CD4-positive, alpha-beta memory T cell (primary cell): Measurements from ENCODE around the gene EGF. TPM values are rescaled to one million over a fixed set of nuclear protein-coding genes. Genes with fewer than 3 reads are reported as not detected.
"Not testable (repeated sequence)": the region's sequence is repeated elsewhere in the genome, so short reads cannot be mapped to it uniquely, and the experiment has no call there.

ENCODE experiments used
- CTCF ChIA-PET: fragments of 350-600 bp; sonication (Branson Sonifier 250); formaldehyde crosslinking; loops from one replicate; lab custom pipeline; 2021; ENCODE audit warnings: inconsistent platforms; ENCODE audit not compliant: partially characterized antibody; lab: Charles Lee
- POLR2A ChIA-PET: fragments of 350-600 bp; sonication (Branson Sonifier 250); formaldehyde crosslinking; loops from one replicate; lab custom pipeline; 2021; ENCODE audit not compliant: partially characterized antibody; lab: Charles Lee
- DNase-seq, 5 donors: peaks; one replicate each; pipeline versions ENCODE4 v3.0.0 to v3.0.0-alpha.2; 2020 to 2022; ENCODE audit warnings: mixed read lengths in 1 of 5
- H3K27ac ChIP-seq: one replicate; pipeline ENCODE4 v1.7.0; 2013; ENCODE audit warnings: low read depth, low read length
- H3K27me3 ChIP-seq: 2 replicates; pipeline ENCODE4 v1.7.0; 2013; ENCODE audit warnings: mild to moderate bottlenecking, low read length, moderate library complexity; ENCODE audit not compliant: insufficient read depth
- H3K36me3 ChIP-seq: 2 replicates; pipeline ENCODE4 v1.7.0; 2013; ENCODE audit warnings: mild to moderate bottlenecking, low read length, moderate library complexity; ENCODE audit not compliant: insufficient read depth
- H3K4me1 ChIP-seq: 2 replicates; pipeline ENCODE4 v1.7.0; 2013; ENCODE audit warnings: mild to moderate bottlenecking, low read length, moderate library complexity; ENCODE audit not compliant: insufficient read depth
- H3K4me3 ChIP-seq, 2 donors: one replicate each; pipeline ENCODE4 v1.7.0; 2013; ENCODE audit warnings: low read length in 2 of 2, mild to moderate bottlenecking in 1 of 2
- H3K9me3 ChIP-seq, 2 donors: one replicate each; pipeline ENCODE4 v1.7.0; 2013; ENCODE audit warnings: low read length in 2 of 2, control low read depth in 1 of 2; ENCODE audit not compliant: control insufficient read depth in 1 of 2
- H3K27ac Mint-ChIP-seq, 7 donors: one replicate each; pipeline ENCODE4 v1.8.0; 2020 to 2021; ENCODE audit warnings: mixed read lengths in 7 of 7, mild to moderate bottlenecking in 6 of 7, inconsistent platforms in 3 of 7, moderate library complexity in 3 of 7
- H3K27me3 Mint-ChIP-seq, 2 donors: one replicate each; pipeline ENCODE4 v1.8.0; 2020 to 2021; ENCODE audit warnings: mixed read lengths in 2 of 2
- H3K36me3 Mint-ChIP-seq, 2 donors: one replicate each; pipeline ENCODE4 v1.8.0; 2020 to 2021; ENCODE audit warnings: mixed read lengths in 2 of 2, inconsistent platforms in 1 of 2, mild to moderate bottlenecking in 1 of 2
- H3K4me1 Mint-ChIP-seq, 4 donors: one replicate each; pipeline ENCODE4 v1.8.0; 2020 to 2021; ENCODE audit warnings: mixed read lengths in 4 of 4, mild to moderate bottlenecking in 1 of 4
- H3K4me3 Mint-ChIP-seq, 8 donors: one replicate each; pipeline ENCODE4 v1.8.0; 2020 to 2021; ENCODE audit warnings: mixed read lengths in 8 of 8, mild to moderate bottlenecking in 7 of 8, moderate library complexity in 6 of 8, inconsistent platforms in 3 of 8
- H3K9me3 Mint-ChIP-seq, 8 donors: one replicate each; pipeline ENCODE4 v1.8.0; 2020 to 2021; ENCODE audit warnings: mixed read lengths in 8 of 8, mild to moderate bottlenecking in 5 of 8, inconsistent platforms in 3 of 8, moderate library complexity in 1 of 8
- intact Hi-C: fragments of 100-400 bp; cut with micrococcal nuclease; formaldehyde crosslinking; loops from one replicate; pipeline ENCODE4 v1.15.1; 2023
- polyA plus RNA-seq, 2 donors: library from polyadenylated mRNA; unstranded; fragments of 300-500 nt; fragmentation: Illumina TruSeq; gene quantifications; one replicate each; pipeline ENCODE4 v1.2.3, GENCODE V29; 2021
- total RNA-seq, 2 experiments: library from RNA; stranded (reverse); gene quantifications; one replicate each; pipeline ENCODE4 v1.2.3, GENCODE V29; 2021

The EGF gene
- total and polyA plus RNA-seq, 4 experiments from 2014 or later = not detected

GRCh38 chr4:109946120-109946519 is 33.4 kb downstream of the EGF start:
- Mint-ChIP-seq H3K27ac (no peak overlapping the region), H3K4me3 (no peak overlapping the region), H3K36me3 (no peaks in the 10 kb centered on the region), H3K9me3 (no peaks in the 10 kb centered on the region), H3K4me1 (no peaks in the 10 kb centered on the region), H3K27me3 (peaks cover 2% of the 10 kb centered on the region in 2 donors)
- Histone ChIP-seq H3K36me3 (no peaks in the 10 kb centered on the region), H3K4me1 (no peaks in the 10 kb centered on the region), H3K4me3 (no peak overlapping the region), H3K27me3 (no peaks in the 10 kb centered on the region), H3K9me3 (no peaks in the 10 kb centered on the region), H3K27ac (no peak overlapping the region)
- ChIA-PET CTCF (no interaction called here), POLR2A (no interaction called here)
- no peak for DNase-seq
- intact Hi-C loops = no loop called here

DNA sequence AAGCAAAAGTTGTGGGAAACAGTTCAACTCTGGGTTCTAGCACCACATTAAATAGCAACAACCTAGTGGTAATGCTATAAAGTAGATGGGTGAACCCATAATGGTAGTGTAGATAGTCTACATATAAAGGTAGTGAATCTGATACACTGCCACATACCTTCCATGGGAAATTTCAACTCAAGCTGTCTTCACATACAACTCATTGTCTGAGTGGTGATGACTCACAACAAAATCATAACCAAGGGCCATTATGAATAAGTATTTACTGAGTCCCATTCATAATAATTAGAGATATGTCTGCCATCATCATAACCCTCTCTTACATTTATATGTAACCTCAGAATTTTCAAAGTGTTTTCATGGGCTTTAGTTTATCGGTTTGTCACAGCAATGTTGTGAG is 34.8 kb downstream of the EGF start:
- Histone ChIP-seq H3K27me3 (no peaks in the 10 kb centered on the region), H3K4me1 (no peaks in the 10 kb centered on the region), H3K27ac (no peak overlapping the region), H3K4me3 (no peak overlapping the region), H3K9me3 (no peaks in the 10 kb centered on the region), H3K36me3 (no peaks in the 10 kb centered on the region)
- Mint-ChIP-seq H3K4me1 (no peaks in the 10 kb centered on the region), H3K36me3 (no peaks in the 10 kb centered on the region), H3K4me3 (no peak overlapping the region), H3K27me3 (peaks cover 0 to 2% of the 10 kb centered on the region in 2 donors), H3K27ac (no peak overlapping the region), H3K9me3 (no peaks in the 10 kb centered on the region)
- CTCF ChIA-PET = no interaction called here
- POLR2A ChIA-PET = no interaction called here
- DNase-seq = no peak
- intact Hi-C loops = no loop called here

DNA sequence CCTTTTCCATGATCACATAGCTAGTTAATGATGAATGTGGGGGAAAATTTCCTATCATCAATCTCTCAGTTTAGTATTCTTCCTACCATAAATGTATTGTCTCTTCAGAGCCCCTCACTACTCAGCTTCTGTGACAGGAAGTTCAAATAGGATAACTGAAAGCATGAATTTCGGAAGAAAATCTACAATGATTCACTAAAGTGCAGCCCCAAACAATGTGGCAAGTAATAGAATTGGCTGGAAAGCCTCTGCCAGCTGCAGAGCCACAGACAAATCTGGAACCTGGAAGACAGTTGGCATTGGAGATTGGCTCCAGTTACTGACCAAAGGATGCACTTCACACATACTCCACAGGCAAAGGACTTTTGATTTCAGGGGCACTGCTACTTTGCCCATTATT is 35.2 kb downstream of the EGF start:
- Mint-ChIP-seq H3K4me1 (no peaks in the 10 kb centered on the region), H3K27ac (no peak overlapping the region), H3K9me3 (no peaks in the 10 kb centered on the region), H3K36me3 (no peaks in the 10 kb centered on the region), H3K4me3 (no peak overlapping the region), H3K27me3 (peaks cover 0 to 2% of the 10 kb centered on the region in 2 donors)
- intact Hi-C loops = no loop called here
- no peak for DNase-seq
- CTCF ChIA-PET = no interaction called here
- Histone ChIP-seq H3K9me3 (no peaks in the 10 kb centered on the region), H3K27ac (no peak overlapping the region), H3K4me3 (no peak overlapping the region), H3K36me3 (no peaks in the 10 kb centered on the region), H3K27me3 (no peaks in the 10 kb centered on the region), H3K4me1 (no peaks in the 10 kb centered on the region)
- POLR2A ChIA-PET = no interaction called here

- H3K27ac ChIP-seq, H3K4me3 ChIP-seq, H3K4me1 ChIP-seq, H3K27me3 ChIP-seq, DNase-seq, CTCF ChIA-PET, POLR2A ChIA-PET, H3K27ac Mint-ChIP-seq, H3K4me1 Mint-ChIP-seq, H3K9me3 ChIP-seq, H3K9me3 Mint-ChIP-seq, H3K36me3 ChIP-seq, H3K36me3 Mint-ChIP-seq, H3K4me3 Mint-ChIP-seq, H3K27me3 Mint-ChIP-seq, intact Hi-C loops: not testable (repeated sequence)
Measured at GRCh38 chr4:109949099-109949718, 36.5 kb downstream of the EGF start.

GRCh38 chr4:109952612-109953011 is 39.9 kb downstream of the EGF start:
- Mint-ChIP-seq H3K9me3 (no peaks in the 10 kb centered on the region), H3K4me3 (no peak overlapping the region), H3K27me3 (peaks cover 0 to 4% of the 10 kb centered on the region in 2 donors), H3K36me3 (no peaks in the 10 kb centered on the region), H3K4me1 (no peaks in the 10 kb centered on the region), H3K27ac (no peak overlapping the region)
- Histone ChIP-seq H3K4me3 (no peak overlapping the region), H3K4me1 (no peaks in the 10 kb centered on the region), H3K27me3 (no peaks in the 10 kb centered on the region), H3K36me3 (no peaks in the 10 kb centered on the region), H3K9me3 (no peaks in the 10 kb centered on the region), H3K27ac (no peak overlapping the region)
- POLR2A ChIA-PET = no interaction called here
- intact Hi-C loops = no loop called here
- CTCF ChIA-PET = no interaction called here
- no peak for DNase-seq

DNA sequence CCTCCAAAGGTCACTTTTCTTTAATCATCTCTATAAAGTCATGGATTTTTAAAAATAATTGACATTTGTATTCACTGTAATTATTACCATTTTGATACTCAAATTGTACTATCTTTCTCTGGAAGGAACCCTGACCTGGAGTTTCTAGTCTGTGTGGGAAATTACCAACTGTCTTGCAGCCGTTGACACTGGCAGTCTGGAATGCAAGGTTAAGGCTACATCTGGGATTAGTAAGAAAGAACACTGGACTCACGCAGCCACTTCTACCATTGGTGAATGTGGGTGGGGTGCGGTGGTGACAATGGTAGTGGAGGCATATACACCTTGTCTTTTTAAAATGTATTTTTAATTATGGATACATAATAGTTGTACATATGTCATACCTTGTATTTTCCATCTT is 40.9 kb downstream of the EGF start:
- Mint-ChIP-seq H3K27me3 (peaks cover 3 to 4% of the 10 kb centered on the region in 2 donors), H3K36me3 (no peaks in the 10 kb centered on the region), H3K4me3 (no peak overlapping the region), H3K4me1 (no peaks in the 10 kb centered on the region), H3K9me3 (no peaks in the 10 kb centered on the region), H3K27ac (no peak overlapping the region)
- ChIA-PET CTCF (no interaction called here), POLR2A (no interaction called here)
- no peak overlapping the region for H3K4me3 ChIP-seq
- H3K4me1 ChIP-seq = no peaks in the 10 kb centered on the region
- DNase-seq = no peak
- intact Hi-C loops = no loop called here
- no peak overlapping the region for H3K27ac ChIP-seq
- H3K27me3 ChIP-seq = no peaks in the 10 kb centered on the region
- no peaks in the 10 kb centered on the region for H3K36me3 ChIP-seq
- H3K9me3 ChIP-seq = no peaks in the 10 kb centered on the region

GRCh38 chr4:109955146-109955545 is 42.5 kb downstream of the EGF start:
- DNase-seq = no peak
- H3K27ac ChIP-seq = no peak overlapping the region
- POLR2A ChIA-PET = no interaction called here
- H3K27me3 ChIP-seq = no peaks in the 10 kb centered on the region
- no peaks in the 10 kb centered on the region for H3K4me1 ChIP-seq
- H3K36me3 ChIP-seq = no peaks in the 10 kb centered on the region
- Mint-ChIP-seq H3K36me3 (no peaks in the 10 kb centered on the region), H3K27me3 (peaks cover 6 to 7% of the 10 kb centered on the region in 2 donors), H3K9me3 (no peaks in the 10 kb centered on the region), H3K4me3 (no peak overlapping the region), H3K27ac (no peak overlapping the region), H3K4me1 (no peaks in the 10 kb centered on the region)
- H3K4me3 ChIP-seq = no peak overlapping the region
- no peaks in the 10 kb centered on the region for H3K9me3 ChIP-seq
- CTCF ChIA-PET = no interaction called here
- intact Hi-C loops = no loop called here

DNA sequence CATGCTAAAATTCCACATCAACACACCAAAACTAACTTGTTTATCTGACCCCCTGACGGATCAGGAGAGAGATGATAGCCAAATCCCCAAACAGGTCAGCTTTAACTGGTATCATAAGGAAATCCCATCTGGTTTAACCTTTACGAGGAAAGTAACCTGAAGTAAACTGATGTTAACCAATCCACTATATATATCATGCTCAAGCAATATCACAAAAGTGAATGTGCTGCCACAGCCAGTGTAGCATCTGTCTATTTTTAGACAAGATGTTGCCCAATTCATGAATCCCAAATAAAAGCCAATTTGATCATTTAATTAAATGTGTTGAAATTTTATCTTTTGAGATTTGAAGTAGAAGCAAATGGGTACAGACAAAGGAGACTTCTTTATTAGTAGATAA is 44.5 kb downstream of the EGF start:
- intact Hi-C loops = no loop called here
- Mint-ChIP-seq H3K36me3 (no peaks in the 10 kb centered on the region), H3K4me1 (no peaks in the 10 kb centered on the region), H3K27me3 (peaks cover 8 to 11% of the 10 kb centered on the region in 2 donors), H3K9me3 (no peaks in the 10 kb centered on the region), H3K27ac (no peak overlapping the region), H3K4me3 (no peak overlapping the region)
- POLR2A ChIA-PET = no interaction called here
- Histone ChIP-seq H3K27me3 (no peaks in the 10 kb centered on the region), H3K36me3 (no peaks in the 10 kb centered on the region), H3K27ac (no peak overlapping the region), H3K4me1 (no peaks in the 10 kb centered on the region), H3K4me3 (no peak overlapping the region), H3K9me3 (no peaks in the 10 kb centered on the region)
- no peak for DNase-seq
- CTCF ChIA-PET = no interaction called here
